Urinary bladder (tissue), 4 donors: Measurements from ENCODE around the gene MAG. TPM values are rescaled to one million over a fixed set of nuclear protein-coding genes. Genes with fewer than 3 reads are reported as not detected.

Experiments
- DNase-seq: peaks from one replicate; pipeline ENCODE4 v3.0.0-alpha.2; 2015; ENCODE audit errors: extremely low spot score
- H3K27ac ChIP-seq: one replicate; pipeline ENCODE4 v1.5.1; 2013; ENCODE audit warnings: low read depth, mild to moderate bottlenecking, moderate library complexity
- H3K36me3 ChIP-seq: one replicate; pipeline ENCODE4 v1.6.1; 2013; ENCODE audit warnings: mild to moderate bottlenecking, moderate library complexity; ENCODE audit not compliant: insufficient read depth
- H3K4me1 ChIP-seq: one replicate; pipeline ENCODE4 v1.6.1; 2013; ENCODE audit warnings: mild to moderate bottlenecking, moderate library complexity; ENCODE audit not compliant: insufficient read depth
- H3K4me3 ChIP-seq: one replicate; pipeline ENCODE4 v1.5.1; 2013; ENCODE audit warnings: low read depth, low read length
- WGBS: extraction: QIAGEN DNeasy Blood & Tissue Kit; methylation state at CpG from one replicate; pipeline ENCODE4 v1.1.7; 2013; 5-methylcytosine and 5-hydroxymethylcytosine counted together
- polyA plus RNA-seq: library from polyadenylated mRNA; stranded (reverse); fragments of 200-250 nt; gene quantifications from one replicate; pipeline ENCODE4 v1.2.3, GENCODE V29; 2013
- total RNA-seq: library from RNA; depleted of rRNA; stranded (reverse); fragments of >200 nt; gene quantifications from one replicate; pipeline ENCODE4 v1.2.3, GENCODE V29; 2014
- donor health status: healthy with polysubstance abuse.
- donor health status: healthy.

Gene MAG
- total and polyA plus RNA-seq, 2 donors, result 0.20 to 6.1 TPM

DNA sequence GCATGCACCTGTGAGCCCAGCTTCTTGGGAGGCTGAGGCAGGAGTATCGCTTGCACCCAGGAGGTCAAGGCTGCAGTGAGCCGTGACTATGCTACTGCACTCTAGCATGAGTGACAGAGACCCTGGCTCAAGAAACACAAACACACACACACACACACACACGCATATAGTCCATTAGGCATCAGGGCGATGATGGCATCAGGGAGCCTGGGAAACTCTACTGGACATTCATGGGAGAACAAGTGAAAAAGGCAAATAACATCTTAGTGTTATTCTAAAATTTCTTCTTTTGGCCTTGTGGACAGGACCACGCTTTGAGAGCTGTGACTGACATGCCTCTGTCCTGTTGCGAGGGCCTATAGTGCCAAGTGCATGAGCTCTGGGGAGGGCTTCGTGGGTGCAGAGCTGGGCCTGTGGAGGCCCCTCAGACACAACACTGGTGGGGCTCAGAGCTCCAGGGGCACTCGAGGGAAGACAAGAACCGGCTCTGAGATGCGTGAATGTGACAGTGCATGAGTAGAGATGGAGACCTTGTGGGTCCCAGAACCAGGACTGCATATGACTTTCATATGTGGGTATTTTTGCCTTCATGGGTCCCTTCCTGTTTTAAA lies 31.2 kb upstream of the MAG start:
- no peak overlapping the region for H3K27ac ChIP-seq
- no peaks in the 10 kb centered on the region for H3K36me3 ChIP-seq
- H3K4me1 ChIP-seq, result no peaks in the 10 kb centered on the region
- 78% methylated on average over 10 of the region's 10 CpGs for WGBS
- no peak overlapping the region for H3K4me3 ChIP-seq
- no peak for DNase-seq

DNA sequence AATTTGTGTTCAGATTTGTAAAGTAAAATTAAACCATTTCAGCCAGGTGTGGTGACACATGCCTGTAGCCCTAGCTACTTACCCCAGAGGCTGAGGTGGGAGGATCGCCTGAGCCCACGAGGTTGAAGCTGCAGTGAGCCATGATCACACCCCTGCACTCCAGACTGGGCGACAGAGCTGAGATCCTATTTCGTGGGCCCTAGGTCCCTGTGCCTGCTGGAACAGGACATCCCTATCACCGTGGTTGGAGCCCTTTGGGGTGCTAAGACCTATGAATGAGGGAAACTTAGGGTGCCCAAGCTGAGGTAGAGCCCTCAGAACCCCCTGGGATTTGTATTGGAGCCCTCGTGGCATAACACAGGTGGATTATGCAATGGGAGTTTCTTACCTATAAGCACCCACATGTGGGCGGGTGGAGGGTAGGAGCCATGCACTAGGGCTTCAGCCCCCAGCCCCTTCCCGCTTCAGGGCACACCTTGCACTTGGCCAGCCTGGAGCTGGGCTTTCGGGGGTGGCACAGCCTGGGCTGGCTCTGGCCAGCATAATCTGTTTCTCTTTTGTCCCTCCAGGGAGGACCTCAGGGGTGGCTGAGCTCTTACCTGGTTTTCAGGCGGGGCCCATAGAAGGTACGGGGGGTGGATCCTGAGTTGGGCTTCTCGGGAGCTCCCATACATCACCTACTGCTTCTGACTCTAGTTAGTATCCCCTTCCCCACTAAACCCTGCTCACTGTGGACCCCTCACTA lies 30.4 kb upstream of the MAG start:
- no peak overlapping the region for H3K4me3 ChIP-seq
- H3K4me1 ChIP-seq, result no peaks in the 10 kb centered on the region
- 75% methylated on average over 12 of the region's 12 CpGs for WGBS
- H3K36me3 ChIP-seq, result no peaks in the 10 kb centered on the region
- DNase-seq, result no peak
- H3K27ac ChIP-seq, result no peak overlapping the region

DNA sequence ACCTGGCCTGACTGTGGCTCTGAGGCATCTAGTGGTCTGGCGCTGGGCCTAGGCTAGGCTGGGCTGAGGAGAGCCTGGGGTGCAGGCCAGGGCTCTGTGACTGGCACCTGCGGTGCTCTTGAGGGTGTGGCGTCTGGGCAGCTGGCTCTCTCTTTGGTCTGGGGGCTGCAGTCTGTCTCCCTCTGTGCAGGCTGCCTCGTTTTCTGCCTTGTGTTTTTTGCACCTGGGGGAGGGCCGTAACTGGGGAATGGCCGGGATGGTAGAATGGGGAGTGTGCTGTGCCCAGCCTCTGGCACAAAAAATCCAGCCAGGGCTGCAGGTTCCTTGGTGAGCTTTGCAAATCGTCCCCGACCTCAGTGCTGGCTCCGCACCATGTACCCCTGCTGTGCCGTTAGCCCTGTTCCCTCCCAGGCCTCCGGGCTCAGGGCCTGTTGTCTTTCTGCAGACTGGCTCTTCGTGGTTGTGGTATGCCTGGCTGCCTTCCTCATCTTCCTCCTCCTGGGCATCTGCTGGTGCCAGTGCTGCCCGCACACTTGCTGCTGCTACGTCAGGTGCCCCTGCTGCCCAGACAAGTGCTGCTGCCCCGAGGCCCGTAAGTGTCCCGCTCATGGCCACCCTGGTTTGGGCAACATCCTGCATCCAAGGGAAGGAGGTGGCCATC lies 29.7 kb upstream of the MAG start:
- Histone ChIP-seq H3K4me3 (no peak overlapping the region), H3K4me1 (no peaks in the 10 kb centered on the region), H3K36me3 (no peaks in the 10 kb centered on the region), H3K27ac (no peak overlapping the region)
- no peak for DNase-seq
- WGBS, result 66% methylated on average over 17 of the region's 17 CpGs

DNA sequence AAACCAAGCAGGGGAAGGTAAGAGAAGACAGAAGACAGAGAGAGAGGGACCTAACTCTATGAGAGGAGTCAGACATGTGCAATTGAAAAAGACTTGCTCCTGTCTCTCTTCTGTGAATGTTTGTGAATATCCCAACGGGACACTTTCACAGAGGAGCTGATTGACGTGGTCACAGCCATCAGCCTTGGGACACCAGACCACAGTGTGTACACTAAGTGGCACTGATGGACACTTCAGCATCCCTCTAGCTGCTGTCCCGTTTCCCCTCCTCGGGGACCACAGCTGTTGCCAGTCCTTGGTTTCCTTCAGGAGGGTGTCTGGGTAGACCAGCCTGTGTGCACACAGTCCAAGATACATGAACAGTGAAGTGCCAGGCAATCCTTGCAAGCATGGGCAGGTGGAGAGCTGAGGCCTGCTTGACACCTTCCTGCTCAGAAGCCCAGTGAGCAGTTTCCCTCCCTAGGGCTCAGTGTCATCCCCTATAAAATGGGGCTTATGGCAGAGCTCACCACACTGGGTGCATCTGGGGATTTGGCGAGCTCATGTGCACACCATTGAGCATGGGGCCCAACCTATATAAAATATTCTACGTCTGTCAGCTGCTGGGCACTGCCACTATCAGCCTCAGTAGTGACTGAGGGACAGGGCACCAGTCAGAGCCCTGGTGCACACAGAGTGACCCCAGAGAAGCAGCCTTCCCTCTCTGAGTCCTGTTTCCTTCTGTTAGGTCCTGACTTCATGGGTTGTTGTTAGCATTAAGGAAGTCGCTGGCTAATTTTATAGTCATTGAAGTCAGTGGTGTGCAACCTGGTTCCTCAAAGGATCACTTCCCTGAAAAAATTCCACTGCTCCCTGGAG lies 27.5 kb upstream of the MAG start:
- no peak overlapping the region for H3K27ac ChIP-seq
- WGBS, result 65% methylated on average over 7 of the region's 7 CpGs
- no peak for DNase-seq
- no peak overlapping the region for H3K4me3 ChIP-seq
- H3K4me1 ChIP-seq, result no peaks in the 10 kb centered on the region
- no peaks in the 10 kb centered on the region for H3K36me3 ChIP-seq

DNA sequence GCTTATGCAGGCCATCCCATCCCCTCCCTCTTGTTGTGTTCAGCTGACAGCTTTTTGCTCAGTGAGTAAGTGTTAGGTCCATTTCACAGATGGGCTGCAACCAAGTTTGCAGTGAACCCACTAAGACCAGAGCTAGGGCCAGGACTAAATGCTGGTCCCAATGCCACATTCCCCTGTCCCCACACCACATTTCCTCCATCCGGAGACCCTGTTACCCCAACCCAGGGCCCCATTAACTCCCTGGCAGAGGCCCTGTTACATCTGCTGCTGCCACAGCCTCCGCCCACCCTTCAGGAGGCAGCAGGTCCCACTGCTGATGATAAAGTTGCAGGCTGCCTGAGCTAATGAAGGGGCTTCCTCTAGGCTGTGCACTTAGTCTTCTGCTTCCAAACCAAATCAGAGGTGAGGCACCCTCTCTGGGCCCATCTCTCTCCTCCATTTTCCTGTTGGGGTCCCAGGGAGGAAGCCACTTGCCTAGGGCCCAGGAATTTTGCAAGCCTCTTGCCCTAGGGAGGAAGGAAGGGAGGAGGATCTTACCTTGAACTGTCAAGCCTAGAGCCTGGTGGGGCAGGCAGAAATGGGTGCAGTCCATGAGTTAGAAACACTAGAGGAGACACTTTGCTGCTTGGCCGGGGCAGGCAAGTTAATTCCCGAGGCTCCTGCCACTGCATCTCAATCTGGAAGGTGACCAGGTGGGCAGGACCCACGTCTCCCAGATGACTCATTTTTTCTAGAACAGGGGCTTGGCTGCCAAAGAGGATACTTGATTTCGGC lies 26.6 kb upstream of the MAG start:
- WGBS, result 41% methylated on average over 6 of the region's 6 CpGs
- peak overlapping the region; percentile 12 for H3K27ac ChIP-seq
- H3K4me3 ChIP-seq, result no peak overlapping the region
- H3K4me1 ChIP-seq, result no peaks in the 10 kb centered on the region
- no peak for DNase-seq
- H3K36me3 ChIP-seq, result no peaks in the 10 kb centered on the region

DNA sequence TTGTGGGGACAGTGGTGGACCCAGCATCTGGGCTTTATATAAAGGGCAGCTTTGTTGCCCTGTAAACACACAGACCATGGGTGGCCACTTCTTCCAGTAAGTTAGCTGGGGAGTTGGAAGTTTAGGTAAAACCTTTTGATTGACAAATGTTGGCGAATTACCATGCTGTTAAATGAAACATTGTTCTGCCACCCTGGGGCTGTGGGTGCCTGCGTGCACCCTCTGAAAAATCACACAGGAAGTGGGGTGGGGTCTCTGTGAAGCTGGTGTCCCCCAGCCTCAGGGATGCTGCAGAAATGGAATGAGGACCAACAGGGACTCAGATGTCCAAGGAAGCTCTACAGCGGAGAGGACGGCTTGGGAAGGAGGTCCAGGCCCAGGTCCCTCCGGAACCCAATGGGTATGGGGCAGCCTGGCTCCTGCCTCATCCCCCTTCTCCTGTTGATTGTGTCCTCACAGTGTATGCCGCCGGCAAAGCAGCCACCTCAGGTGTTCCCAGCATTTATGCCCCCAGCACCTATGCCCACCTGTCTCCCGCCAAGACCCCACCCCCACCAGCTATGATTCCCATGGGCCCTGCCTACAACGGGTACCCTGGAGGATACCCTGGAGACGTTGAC lies 26.0 kb upstream of the MAG start:
- Histone ChIP-seq H3K4me3 (no peak overlapping the region), H3K4me1 (no peaks in the 10 kb centered on the region), H3K36me3 (peaks cover under 1% of the 10 kb centered on the region), H3K27ac (peak overlapping the region; percentile 12)
- 88% methylated on average over 10 of the region's 10 CpGs for WGBS
- no peak for DNase-seq

DNA sequence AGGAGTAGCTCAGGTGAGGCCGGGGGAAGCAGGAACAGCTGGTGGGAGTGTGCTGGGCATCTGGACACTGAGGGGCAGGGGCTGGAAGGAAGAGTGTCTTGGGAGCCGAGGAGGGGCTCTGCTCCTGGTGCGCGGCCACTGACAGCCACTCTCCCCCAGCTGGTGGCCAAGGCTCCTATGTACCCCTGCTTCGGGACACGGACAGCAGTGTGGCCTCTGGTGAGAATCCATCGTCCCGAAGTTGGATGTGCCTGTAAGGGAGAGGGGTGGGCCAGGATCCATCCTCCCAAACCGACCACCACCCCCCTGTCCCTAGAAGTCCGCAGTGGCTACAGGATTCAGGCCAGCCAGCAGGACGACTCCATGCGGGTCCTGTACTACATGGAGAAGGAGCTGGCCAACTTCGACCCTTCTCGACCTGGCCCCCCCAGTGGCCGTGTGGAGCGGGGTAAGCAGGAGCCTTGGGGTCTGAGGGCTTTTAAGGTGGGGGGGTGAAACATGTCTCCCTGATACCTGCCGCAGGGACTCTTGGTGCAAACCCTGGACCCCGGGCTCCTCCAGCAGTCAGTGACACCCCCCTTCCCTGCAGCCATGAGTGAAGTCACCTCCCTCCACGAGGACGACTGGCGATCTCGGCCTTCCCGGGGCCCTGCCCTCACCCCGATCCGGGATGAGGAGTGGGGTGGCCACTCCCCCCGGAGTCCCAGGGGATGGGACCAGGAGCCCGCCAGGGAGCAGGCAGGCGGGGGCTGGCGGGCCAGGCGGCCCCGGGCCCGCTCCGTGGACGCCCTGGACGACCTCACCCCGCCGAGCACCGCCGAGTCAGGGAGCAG lies 25.2 kb upstream of the MAG start:
- no peak for DNase-seq
- 35% methylated on average over 39 of the region's 39 CpGs for WGBS
- Histone ChIP-seq H3K4me3 (peak overlapping the region; percentile 88), H3K4me1 (no peaks in the 10 kb centered on the region), H3K27ac (peak overlapping the region; percentile 94), H3K36me3 (peaks cover 2% of the 10 kb centered on the region)

DNA sequence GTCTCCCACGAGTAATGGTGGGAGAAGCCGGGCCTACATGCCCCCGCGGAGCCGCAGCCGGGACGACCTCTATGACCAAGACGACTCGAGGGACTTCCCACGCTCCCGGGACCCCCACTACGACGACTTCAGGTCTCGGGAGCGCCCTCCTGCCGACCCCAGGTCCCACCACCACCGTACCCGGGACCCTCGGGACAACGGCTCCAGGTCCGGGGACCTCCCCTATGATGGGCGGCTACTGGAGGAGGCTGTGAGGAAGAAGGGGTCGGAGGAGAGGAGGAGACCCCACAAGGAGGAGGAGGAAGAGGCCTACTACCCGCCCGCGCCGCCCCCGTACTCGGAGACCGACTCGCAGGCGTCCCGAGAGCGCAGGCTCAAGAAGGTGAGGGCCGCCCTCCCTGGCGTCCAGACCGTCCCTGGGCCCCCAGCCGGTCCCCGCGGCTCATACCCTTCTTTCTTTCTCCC lies 24.6 kb upstream of the MAG start:
- peak overlapping the region; percentile 88 for H3K4me3 ChIP-seq
- WGBS, result 2% methylated on average over 40 of the region's 40 CpGs
- H3K36me3 ChIP-seq, result peaks cover 2% of the 10 kb centered on the region
- peak; percentile 10 for DNase-seq
- H3K4me1 ChIP-seq, result no peaks in the 10 kb centered on the region
- peak overlapping the region; percentile 94 for H3K27ac ChIP-seq

DNA sequence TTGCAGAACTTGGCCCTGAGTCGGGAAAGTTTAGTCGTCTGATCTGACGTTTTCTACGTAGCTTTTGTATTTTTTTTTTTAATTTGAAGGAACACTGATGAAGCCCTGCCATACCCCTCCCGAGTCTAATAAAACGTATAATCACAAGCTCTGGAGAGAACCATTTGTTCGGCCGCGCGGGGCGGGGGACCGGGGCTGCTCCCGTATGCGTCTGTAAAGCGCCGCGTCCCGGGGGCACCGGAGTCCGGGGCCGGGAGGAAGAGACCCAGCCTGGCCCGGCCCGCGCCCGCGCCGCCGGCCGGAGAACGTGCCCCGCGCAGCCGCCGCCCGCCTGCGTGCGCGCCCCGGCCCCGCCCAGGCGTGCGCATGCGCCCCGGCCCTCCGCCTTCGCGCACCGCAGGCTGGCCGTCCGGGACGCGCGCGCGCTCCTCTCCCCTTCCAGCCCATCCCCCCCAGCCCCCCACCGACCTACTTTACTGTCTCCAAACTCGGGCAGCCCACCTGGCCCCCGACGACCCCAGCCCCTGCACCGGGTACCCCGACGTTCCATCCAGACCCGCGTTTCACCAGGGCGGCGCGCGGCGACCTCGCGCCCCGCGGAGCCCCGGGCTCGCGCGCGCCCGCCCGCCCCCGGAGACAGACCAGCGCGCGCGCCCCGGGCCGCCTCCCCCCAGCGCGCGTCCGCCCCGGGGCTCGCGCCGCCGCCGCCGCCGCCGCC lies 24.0 kb upstream of the MAG start:
- H3K27ac ChIP-seq, result peak overlapping the region; percentile 94
- peak overlapping the region; percentile 88 for H3K4me3 ChIP-seq
- DNase-seq, result peak; percentile 26
- peaks cover 2% of the 10 kb centered on the region for H3K36me3 ChIP-seq
- no peaks in the 10 kb centered on the region for H3K4me1 ChIP-seq
- under 1% methylated on average over 99 of the region's 100 CpGs for WGBS

DNA sequence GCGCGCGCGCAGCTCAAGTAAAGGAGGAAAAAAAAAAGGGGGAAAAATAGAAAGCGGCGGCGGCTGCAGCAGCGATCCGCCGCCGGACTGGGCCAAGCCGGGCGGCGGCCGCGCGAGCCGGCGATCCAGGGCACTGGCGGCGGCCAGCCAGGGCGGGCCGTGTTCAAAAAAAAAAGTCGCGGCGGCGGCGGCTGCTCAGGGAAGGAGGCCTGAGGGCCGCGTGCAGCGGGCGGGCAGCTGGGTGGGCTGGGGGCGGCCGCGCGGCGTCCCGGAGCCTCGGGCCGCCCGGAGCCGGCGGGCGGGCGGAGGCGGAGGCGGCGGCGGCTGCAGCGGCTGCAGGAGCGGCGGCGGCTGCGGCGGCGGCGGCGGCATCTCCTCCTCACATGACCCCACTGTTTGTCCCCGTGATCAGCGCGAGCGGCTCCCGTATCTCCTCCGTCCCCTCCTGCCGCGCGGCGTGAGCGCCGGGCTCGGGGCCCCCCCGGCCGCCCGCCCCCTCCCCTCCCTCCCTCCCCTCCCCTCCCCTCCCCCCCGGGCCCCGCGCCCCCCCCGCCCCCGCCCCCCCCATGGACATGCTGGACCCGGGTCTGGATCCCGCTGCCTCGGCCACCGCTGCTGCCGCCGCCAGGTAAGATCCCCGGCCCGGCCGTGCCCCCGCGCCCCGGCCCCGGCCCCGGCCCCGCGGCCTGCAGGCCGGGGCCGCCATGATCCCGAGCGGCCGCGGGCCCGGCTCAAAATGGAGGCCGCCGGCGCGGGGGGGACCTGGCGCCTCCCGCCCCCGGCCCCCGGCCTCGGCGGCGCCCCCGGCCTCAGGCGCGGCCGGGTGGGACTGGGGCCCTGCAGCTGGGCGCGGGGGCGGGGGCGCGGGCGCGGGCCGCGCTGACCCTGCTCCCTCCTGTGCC lies 23.2 kb upstream of the MAG start, which contains the start of gene USF2:
TSS of gene USF2 (plus strand) at position 427 of the 902 bp plus-strand sequence. CDS start at position 567, 140 bp downstream.
- no peaks in the 10 kb centered on the region for H3K4me1 ChIP-seq
- DNase-seq, result no peak

More for the DNA sequence above, 23.2 kb upstream of the MAG start, which contains the start of gene USF2:
- peaks cover 5% of the 10 kb centered on the region for H3K36me3 ChIP-seq
- H3K4me3 ChIP-seq, result peak within 1 kb of the TSS; percentile 88
- peak within 1 kb of the TSS; percentile 94 for H3K27ac ChIP-seq
- under 1% methylated on average over 112 of the region's 126 CpGs for WGBS
